ENCODE results near the gene ZNF546. TPM values are rescaled to one million over a fixed set of nuclear protein-coding genes. Genes with fewer than 3 reads are reported as not detected.

The ZNF546 gene
- total RNA-seq, 1 donor from 2014 or later: 5.0 TPM

DNA sequence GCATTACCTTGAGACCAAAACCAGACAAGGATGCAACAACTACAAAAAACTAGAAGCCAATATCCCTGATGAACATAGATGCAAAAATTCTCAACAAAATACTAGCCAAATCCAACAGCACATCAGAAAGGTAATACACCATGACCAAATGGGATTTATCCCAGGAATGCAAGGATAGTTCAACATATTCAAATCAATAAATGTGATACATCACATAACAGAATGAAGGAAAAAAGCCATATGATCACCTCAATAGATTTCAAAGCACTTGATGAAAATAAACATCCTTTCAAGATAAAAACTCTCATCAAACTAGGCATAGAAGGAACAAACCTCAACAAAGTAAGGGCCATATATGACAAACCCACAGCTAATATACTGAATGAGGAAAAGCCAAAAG, 10.2 kb upstream of the ZNF546 start:
- Mint-ChIP-seq H3K27ac (no peak overlapping the region), H3K4me3 (no peak overlapping the region), H3K9me3 (peaks cover 58% of the 10 kb centered on the region), H3K27me3 (ENCODE audit: insufficient read depth, low read depth) (no peaks in the 10 kb centered on the region), H3K4me1 (no peaks in the 10 kb centered on the region), H3K36me3 (peaks cover 39% of the 10 kb centered on the region)
- no peak overlapping the region for H3K4me3 ChIP-seq
- H3K27me3 ChIP-seq: no peaks in the 10 kb centered on the region
- peaks cover 21% of the 10 kb centered on the region for H3K9me3 ChIP-seq (ENCODE audit: low read depth)
- no peaks in the 10 kb centered on the region for H3F3A ChIP-seq (ENCODE audit: low read depth)
- no peak overlapping the region for H3K27ac ChIP-seq
- H2AFZ ChIP-seq (replicated peaks): no peak overlapping the region
- no peak overlapping the region for H3K9ac ChIP-seq
- no peak overlapping the region for H3K4me2 ChIP-seq
- H4K20me1 ChIP-seq (ENCODE audit: low read depth): no peaks in the 10 kb centered on the region
- peaks cover 13% of the 10 kb centered on the region for H3K36me3 ChIP-seq
- no peaks in the 10 kb centered on the region for H3K4me1 ChIP-seq
- no peak for DNase-seq (ENCODE audit: low spot score)
- TF ChIP-seq, protein P1, sequence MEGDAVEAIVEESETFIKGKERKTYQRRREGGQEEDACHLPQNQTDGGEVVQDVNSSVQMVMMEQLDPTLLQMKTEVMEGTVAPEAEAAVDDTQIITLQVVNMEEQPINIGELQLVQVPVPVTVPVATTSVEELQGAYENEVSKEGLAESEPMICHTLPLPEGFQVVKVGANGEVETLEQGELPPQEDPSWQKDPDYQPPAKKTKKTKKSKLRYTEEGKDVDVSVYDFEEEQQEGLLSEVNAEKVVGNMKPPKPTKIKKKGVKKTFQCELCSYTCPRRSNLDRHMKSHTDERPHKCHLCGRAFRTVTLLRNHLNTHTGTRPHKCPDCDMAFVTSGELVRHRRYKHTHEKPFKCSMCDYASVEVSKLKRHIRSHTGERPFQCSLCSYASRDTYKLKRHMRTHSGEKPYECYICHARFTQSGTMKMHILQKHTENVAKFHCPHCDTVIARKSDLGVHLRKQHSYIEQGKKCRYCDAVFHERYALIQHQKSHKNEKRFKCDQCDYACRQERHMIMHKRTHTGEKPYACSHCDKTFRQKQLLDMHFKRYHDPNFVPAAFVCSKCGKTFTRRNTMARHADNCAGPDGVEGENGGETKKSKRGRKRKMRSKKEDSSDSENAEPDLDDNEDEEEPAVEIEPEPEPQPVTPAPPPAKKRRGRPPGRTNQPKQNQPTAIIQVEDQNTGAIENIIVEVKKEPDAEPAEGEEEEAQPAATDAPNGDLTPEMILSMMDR (IDR thresholded peaks at IDR 0.05): no peak
- no peak for TF ChIP-seq EZH2 (IDR thresholded peaks at IDR 0.05)
- no peak for TF ChIP-seq EZH2phosphoT487 (IDR thresholded peaks at IDR 0.05)
- H3K79me2 ChIP-seq (ENCODE audit: low read depth): peaks cover 83% of the 10 kb centered on the region

DNA sequence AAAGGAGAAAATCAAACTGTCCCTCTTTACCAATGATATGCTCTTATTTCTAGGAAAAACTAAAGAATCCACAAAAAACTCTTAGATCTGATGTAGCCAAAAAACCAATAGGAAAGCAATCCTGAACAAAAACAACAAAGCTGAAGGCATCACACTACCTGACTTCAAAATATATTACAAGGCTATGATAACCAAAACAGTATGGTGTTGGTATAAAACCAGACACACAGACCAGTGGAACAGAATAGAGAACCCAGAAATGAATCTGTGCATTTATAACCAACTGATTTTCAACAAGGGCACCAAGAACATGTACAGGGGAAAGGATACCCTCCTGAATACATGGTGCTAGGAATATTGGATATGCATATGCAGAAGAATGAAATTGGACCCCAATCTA, 9.7 kb upstream of the ZNF546 start:
- TF ChIP-seq, protein P1 (IDR thresholded peaks at IDR 0.05): no peak
- TF ChIP-seq EZH2 (IDR thresholded peaks at IDR 0.05) (no peak), EZH2phosphoT487 (IDR thresholded peaks at IDR 0.05) (no peak)
- no peak overlapping the region for H3K4me3 ChIP-seq
- Mint-ChIP-seq H3K4me3 (no peak overlapping the region), H3K36me3 (peaks cover 40% of the 10 kb centered on the region), H3K27ac (no peak overlapping the region), H3K9me3 (peaks cover 58% of the 10 kb centered on the region), H3K4me1 (no peaks in the 10 kb centered on the region), H3K27me3 (ENCODE audit: insufficient read depth, low read depth) (no peaks in the 10 kb centered on the region)
- H2AFZ ChIP-seq (replicated peaks): no peak overlapping the region
- no peaks in the 10 kb centered on the region for H4K20me1 ChIP-seq (ENCODE audit: low read depth)
- H3K27me3 ChIP-seq: no peaks in the 10 kb centered on the region
- H3K9me3 ChIP-seq (ENCODE audit: low read depth): peaks cover 21% of the 10 kb centered on the region
- no peak for DNase-seq (ENCODE audit: low spot score)
- no peak overlapping the region for H3K4me2 ChIP-seq
- H3K9ac ChIP-seq: no peak overlapping the region
- H3K27ac ChIP-seq: no peak overlapping the region
- H3K79me2 ChIP-seq (ENCODE audit: low read depth): peaks cover 87% of the 10 kb centered on the region
- H3K4me1 ChIP-seq: no peaks in the 10 kb centered on the region
- peaks cover 13% of the 10 kb centered on the region for H3K36me3 ChIP-seq
- no peaks in the 10 kb centered on the region for H3F3A ChIP-seq (ENCODE audit: low read depth)

DNA sequence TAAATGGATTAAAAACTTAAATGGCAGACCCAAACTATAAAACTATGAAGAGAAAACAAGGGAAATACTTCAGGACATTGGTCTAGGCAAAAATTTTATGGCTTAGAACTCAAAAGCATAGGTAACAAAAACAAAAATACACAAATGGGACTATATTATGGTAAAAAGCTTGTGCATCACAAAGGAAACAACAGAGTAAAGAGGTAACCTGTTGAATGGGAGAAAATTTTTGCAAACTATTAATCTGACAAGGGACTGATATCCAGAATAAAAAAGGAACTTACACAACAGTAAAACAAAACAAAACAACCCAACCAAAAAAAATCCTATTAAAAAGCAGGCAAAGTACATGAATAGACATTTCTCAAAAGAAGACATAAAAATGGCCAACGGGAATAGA, 9.3 kb upstream of the ZNF546 start:
- Histone ChIP-seq H3F3A (ENCODE audit: low read depth) (no peaks in the 10 kb centered on the region), H3K27me3 (no peaks in the 10 kb centered on the region), H3K4me2 (no peak overlapping the region), H4K20me1 (ENCODE audit: low read depth) (no peaks in the 10 kb centered on the region), H3K4me3 (no peak overlapping the region), H3K9me3 (ENCODE audit: low read depth) (peaks cover 21% of the 10 kb centered on the region), H3K4me1 (no peaks in the 10 kb centered on the region), H3K36me3 (peaks cover 11% of the 10 kb centered on the region), H3K27ac (no peak overlapping the region), H2AFZ (replicated peaks) (no peak overlapping the region), H3K79me2 (ENCODE audit: low read depth) (peaks cover 92% of the 10 kb centered on the region), H3K9ac (no peak overlapping the region)
- Mint-ChIP-seq H3K4me1 (no peaks in the 10 kb centered on the region), H3K27me3 (ENCODE audit: insufficient read depth, low read depth) (no peaks in the 10 kb centered on the region), H3K36me3 (peaks cover 40% of the 10 kb centered on the region), H3K4me3 (no peak overlapping the region), H3K27ac (no peak overlapping the region), H3K9me3 (peaks cover 56% of the 10 kb centered on the region)
- DNase-seq (ENCODE audit: low spot score): no peak
- TF ChIP-seq EZH2phosphoT487 (IDR thresholded peaks at IDR 0.05) (no peak), EZH2 (IDR thresholded peaks at IDR 0.05) (no peak)

DNA sequence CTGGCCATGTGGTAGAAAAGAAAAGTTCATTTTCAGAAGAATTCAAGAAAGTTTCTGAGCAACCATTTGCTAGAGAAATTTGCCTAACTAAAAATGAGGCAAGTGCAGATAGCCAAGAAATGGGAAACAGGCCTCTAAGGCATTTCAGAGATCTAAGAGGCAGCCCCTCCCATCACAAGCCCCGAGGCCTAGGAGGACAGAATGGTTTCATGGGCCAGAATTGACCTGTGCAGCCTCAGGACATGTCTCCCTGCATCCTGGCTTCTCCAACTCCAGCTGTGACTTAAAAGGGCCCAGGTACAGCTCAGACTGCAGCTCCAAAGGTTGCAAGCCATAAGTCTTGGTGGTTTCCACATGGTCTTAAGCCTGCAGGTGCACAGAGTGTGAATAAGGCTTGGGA, 3.3 kb upstream of the ZNF546 start:
- H3K4me3 Mint-ChIP-seq: no peak overlapping the region
- TF ChIP-seq, protein P1 (IDR thresholded peaks at IDR 0.05): no peak
- no peak for TF ChIP-seq EZH2phosphoT487 (IDR thresholded peaks at IDR 0.05)
- TF ChIP-seq EZH2 (IDR thresholded peaks at IDR 0.05): no peak
- peaks cover 20% of the 10 kb centered on the region for H3K4me1 Mint-ChIP-seq
- no peak overlapping the region for H3K27ac Mint-ChIP-seq
- Histone ChIP-seq H3K4me3 (no peak overlapping the region), H4K20me1 (ENCODE audit: low read depth) (no peaks in the 10 kb centered on the region), H3K9ac (no peak overlapping the region), H3K4me1 (no peaks in the 10 kb centered on the region), H3K79me2 (ENCODE audit: low read depth) (peaks cover 68% of the 10 kb centered on the region), H3K4me2 (no peak overlapping the region), H3K27me3 (no peaks in the 10 kb centered on the region), H3K9me3 (ENCODE audit: low read depth) (no peaks in the 10 kb centered on the region), H3K36me3 (no peaks in the 10 kb centered on the region), H3F3A (ENCODE audit: low read depth) (no peaks in the 10 kb centered on the region), H3K27ac (no peak overlapping the region), H2AFZ (replicated peaks) (no peak overlapping the region)
- peaks cover 24% of the 10 kb centered on the region for H3K9me3 Mint-ChIP-seq
- peaks cover 3% of the 10 kb centered on the region for H3K27me3 Mint-ChIP-seq (ENCODE audit: insufficient read depth, low read depth)
- DNase-seq (ENCODE audit: low spot score): no peak
- peaks cover 22% of the 10 kb centered on the region for H3K36me3 Mint-ChIP-seq
